ENCODE results near the gene EIF3D. TPM values are rescaled to one million over a fixed set of nuclear protein-coding genes. Genes with fewer than 3 reads are reported as not detected.

Gene EIF3D
- total and polyA plus RNA-seq, 2 of the 4 experiments (the other 2 are of a cell fraction) = 339 to 746 TPM

DNA sequence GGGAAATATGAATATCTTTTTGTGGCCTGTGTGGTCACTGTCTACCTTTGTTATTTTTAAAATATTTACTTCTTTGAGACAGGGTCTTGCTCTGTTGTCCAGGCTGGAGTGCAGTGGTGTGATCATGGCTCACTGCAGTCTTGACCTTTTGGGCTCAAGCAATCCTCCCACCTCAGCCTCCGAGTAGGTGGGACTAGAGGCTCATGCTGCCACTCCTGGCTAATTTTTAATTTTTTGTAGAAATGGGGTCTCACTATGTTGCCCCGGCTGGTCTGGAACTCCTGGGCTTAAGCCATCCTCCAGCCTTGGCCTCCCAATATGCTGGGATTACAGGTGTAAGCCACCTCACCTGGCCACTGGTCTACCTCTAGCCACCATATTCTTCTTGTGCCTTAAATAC is 3.5 kb upstream of the EIF3D start:
- H4K20me1 ChIP-seq (ENCODE audit: insufficient read depth, low read length) = peaks cover 12% of the 10 kb centered on the region; the same call in 1 of the 2 replicates
- no peak overlapping the region for H3K56ac ChIP-seq (ENCODE audit: extremely low read depth, insufficient read depth, low read length)
- no peak overlapping the region for H3K4me2 ChIP-seq (ENCODE audit: low read depth, low read length)
- H3K79me1 ChIP-seq (ENCODE audit: low read depth in 1 of 2, low read length in 2 of 2) = peaks cover 0 to 14% of the 10 kb centered on the region in 2 experiments; a peak in 2 of 4 replicates
- H4K8ac ChIP-seq (ENCODE audit: low read depth in 2 of 2, low read length in 2 of 2) = no peak overlapping the region
- CTCF ChIA-PET = no interaction called here
- DNase-seq (no peak), ATAC-seq (ENCODE audit: low read depth) (no peak)
- no peaks in the 10 kb centered on the region for H3K9me3 ChIP-seq (ENCODE audit: control insufficient read depth, insufficient read depth, low read length)
- H3K27me3 ChIP-seq (ENCODE audit: control insufficient read depth, insufficient read depth, low read length) = peaks cover 16% of the 10 kb centered on the region
- H2AFZ ChIP-seq (replicated peaks; ENCODE audit: low read length, poor library complexity) = no peak overlapping the region
- peaks cover 2% of the 10 kb centered on the region; the same call in 1 of the 2 replicates for H3K4me1 ChIP-seq (ENCODE audit: control insufficient read depth, insufficient read depth, low read length)
- no peaks in the 10 kb centered on the region for H3K9me1 ChIP-seq (ENCODE audit: insufficient read depth, low read length)
- H3K23ac ChIP-seq (ENCODE audit: low read depth, low read length) = no peak overlapping the region
- H2AK5ac ChIP-seq (ENCODE audit: low read depth, low read length) = no peak overlapping the region
- H3K18ac ChIP-seq (ENCODE audit: low read depth, low read length) = no peak overlapping the region
- intact Hi-C loops (cut with micrococcal nuclease) = no loop called here
- in situ Hi-C loops (cut with MboI; ENCODE audit: low sequenced_read_pairs) = no loop called here
- no peak overlapping the region for H2BK15ac ChIP-seq (ENCODE audit: low read depth, low read length)
- TF ChIP-seq SMC3 (IDR thresholded peaks at IDR 0.05; ENCODE audit: low read depth, low read length) (no peak), CHD1 (IDR thresholded peaks at IDR 0.05; ENCODE audit: low read depth, low read length) (no peak), MAZ (IDR thresholded peaks at IDR 0.05; ENCODE audit: borderline replicate concordance, low read depth, low read length) (no peak), MAFK (IDR thresholded peaks at IDR 0.05; ENCODE audit: low read depth, low read length) (no peak), RFX5 (IDR thresholded peaks at IDR 0.05; ENCODE audit: low read depth, low read length) (no peak), FOS (IDR thresholded peaks at IDR 0.05; ENCODE audit: low read depth, low read length) (no peak), BHLHE40 (IDR thresholded peaks at IDR 0.05; ENCODE audit: low read depth, low read length) (no peak), POLR2A (IDR thresholded peaks at IDR 0.05; ENCODE audit: low read depth, low read length) (no peak), RAD21 (IDR thresholded peaks at IDR 0.05; ENCODE audit: low read length) (no peak), RCOR1 (IDR thresholded peaks at IDR 0.05; ENCODE audit: insufficient replicate concordance, low read length) (no peak), NFE2L2 (IDR thresholded peaks at IDR 0.05; ENCODE audit: low read depth, low read length) (no peak)
- TF ChIP-seq, protein P1, sequence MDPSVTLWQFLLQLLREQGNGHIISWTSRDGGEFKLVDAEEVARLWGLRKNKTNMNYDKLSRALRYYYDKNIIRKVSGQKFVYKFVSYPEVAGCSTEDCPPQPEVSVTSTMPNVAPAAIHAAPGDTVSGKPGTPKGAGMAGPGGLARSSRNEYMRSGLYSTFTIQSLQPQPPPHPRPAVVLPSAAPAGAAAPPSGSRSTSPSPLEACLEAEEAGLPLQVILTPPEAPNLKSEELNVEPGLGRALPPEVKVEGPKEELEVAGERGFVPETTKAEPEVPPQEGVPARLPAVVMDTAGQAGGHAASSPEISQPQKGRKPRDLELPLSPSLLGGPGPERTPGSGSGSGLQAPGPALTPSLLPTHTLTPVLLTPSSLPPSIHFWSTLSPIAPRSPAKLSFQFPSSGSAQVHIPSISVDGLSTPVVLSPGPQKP (IDR thresholded peaks at IDR 0.05; ENCODE audit: borderline replicate concordance, low read depth, low read length) = no peak
- TF ChIP-seq, protein P2, sequence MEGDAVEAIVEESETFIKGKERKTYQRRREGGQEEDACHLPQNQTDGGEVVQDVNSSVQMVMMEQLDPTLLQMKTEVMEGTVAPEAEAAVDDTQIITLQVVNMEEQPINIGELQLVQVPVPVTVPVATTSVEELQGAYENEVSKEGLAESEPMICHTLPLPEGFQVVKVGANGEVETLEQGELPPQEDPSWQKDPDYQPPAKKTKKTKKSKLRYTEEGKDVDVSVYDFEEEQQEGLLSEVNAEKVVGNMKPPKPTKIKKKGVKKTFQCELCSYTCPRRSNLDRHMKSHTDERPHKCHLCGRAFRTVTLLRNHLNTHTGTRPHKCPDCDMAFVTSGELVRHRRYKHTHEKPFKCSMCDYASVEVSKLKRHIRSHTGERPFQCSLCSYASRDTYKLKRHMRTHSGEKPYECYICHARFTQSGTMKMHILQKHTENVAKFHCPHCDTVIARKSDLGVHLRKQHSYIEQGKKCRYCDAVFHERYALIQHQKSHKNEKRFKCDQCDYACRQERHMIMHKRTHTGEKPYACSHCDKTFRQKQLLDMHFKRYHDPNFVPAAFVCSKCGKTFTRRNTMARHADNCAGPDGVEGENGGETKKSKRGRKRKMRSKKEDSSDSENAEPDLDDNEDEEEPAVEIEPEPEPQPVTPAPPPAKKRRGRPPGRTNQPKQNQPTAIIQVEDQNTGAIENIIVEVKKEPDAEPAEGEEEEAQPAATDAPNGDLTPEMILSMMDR (conservative IDR thresholded peaks at IDR 0.05; ENCODE audit: low read depth, low read length) = no peak
- TF ChIP-seq, protein P3, sequence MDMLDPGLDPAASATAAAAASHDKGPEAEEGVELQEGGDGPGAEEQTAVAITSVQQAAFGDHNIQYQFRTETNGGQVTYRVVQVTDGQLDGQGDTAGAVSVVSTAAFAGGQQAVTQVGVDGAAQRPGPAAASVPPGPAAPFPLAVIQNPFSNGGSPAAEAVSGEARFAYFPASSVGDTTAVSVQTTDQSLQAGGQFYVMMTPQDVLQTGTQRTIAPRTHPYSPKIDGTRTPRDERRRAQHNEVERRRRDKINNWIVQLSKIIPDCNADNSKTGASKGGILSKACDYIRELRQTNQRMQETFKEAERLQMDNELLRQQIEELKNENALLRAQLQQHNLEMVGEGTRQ (IDR thresholded peaks at IDR 0.05; ENCODE audit: low read depth, low read length) = no peak
- POLR2A ChIA-PET (ENCODE audit: unreplicated experiment) = no interaction called here
- no peaks in the 10 kb centered on the region; the same call in 1 of the 2 replicates for H3K36me3 ChIP-seq (ENCODE audit: control insufficient read depth, insufficient read depth, low read length)
- dilution Hi-C loops (cut with HindIII; ENCODE audit: low sequenced_read_pairs, unreplicated experiment) = no loop called here
- no peak overlapping the region for H3K14ac ChIP-seq (replicated peaks; ENCODE audit: low read depth, low read length)
- no CpG with 5 or more reads among the region's 2 CpGs for WGBS, 2 experiments (ENCODE audit: extremely low coverage in 2 of 2, insufficient read length in 1 of 2)
- no peak overlapping the region for H3K4ac ChIP-seq (ENCODE audit: low read depth, low read length)
- H2BK5ac ChIP-seq (ENCODE audit: low read depth, low read length, poor library complexity, severe bottlenecking) = no peak overlapping the region
- H4K91ac ChIP-seq (ENCODE audit: insufficient read depth, low read depth, low read length) = no peak overlapping the region
- no peak overlapping the region for H2AK9ac ChIP-seq (replicated peaks; ENCODE audit: low read depth, low read length, poor library complexity)
- H3K27ac ChIP-seq (ENCODE audit: insufficient read depth, low read length) = no peak overlapping the region
- BruUV-seq (replicated peaks) = no TSS peak
- no peak overlapping the region for H2BK120ac ChIP-seq (ENCODE audit: low read depth, low read length)
- H4K5ac ChIP-seq (ENCODE audit: low read depth, low read length) = no peak overlapping the region
- H3K9ac ChIP-seq (ENCODE audit: low read depth, low read length) = no peak overlapping the region
- no peak overlapping the region for H3K4me3 ChIP-seq (ENCODE audit: insufficient read depth, low read depth, low read length)
- H2BK20ac ChIP-seq (ENCODE audit: low read depth, low read length) = no peak overlapping the region

Data from IMR-90 (cell line).